ENCODE data around the gene PHLDB2. TPM values are rescaled to one million over a fixed set of nuclear protein-coding genes. Genes with fewer than 3 reads are reported as not detected.
"Not testable (repeated sequence)": the region's sequence is repeated elsewhere in the genome, so short reads cannot be mapped to it uniquely, and the experiment has no call there.

PHLDB2 gene
- total RNA-seq, 1 donor from 2014 or later: 60.8 TPM

DNA sequence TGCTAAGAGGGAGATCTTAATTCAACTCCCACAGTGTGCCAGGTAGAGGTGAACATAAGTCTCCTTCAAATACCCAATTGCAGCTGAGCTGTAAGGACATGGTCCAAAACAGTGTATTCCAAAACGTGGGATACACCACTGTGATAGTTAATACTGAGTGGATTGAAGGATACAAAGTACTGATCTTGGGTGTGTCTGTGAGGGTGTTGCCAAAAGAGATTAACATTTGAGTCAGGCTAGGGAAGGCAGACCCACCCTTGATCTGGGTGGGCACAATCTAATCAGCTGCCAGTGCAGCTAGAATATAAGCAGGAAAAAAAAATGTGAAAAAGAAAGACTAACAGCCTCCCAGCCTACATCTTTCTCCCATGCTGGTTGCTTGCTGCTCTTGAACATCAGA lies 45.1 kb upstream of the PHLDB2 start:
- TF ChIP-seq, protein P1, sequence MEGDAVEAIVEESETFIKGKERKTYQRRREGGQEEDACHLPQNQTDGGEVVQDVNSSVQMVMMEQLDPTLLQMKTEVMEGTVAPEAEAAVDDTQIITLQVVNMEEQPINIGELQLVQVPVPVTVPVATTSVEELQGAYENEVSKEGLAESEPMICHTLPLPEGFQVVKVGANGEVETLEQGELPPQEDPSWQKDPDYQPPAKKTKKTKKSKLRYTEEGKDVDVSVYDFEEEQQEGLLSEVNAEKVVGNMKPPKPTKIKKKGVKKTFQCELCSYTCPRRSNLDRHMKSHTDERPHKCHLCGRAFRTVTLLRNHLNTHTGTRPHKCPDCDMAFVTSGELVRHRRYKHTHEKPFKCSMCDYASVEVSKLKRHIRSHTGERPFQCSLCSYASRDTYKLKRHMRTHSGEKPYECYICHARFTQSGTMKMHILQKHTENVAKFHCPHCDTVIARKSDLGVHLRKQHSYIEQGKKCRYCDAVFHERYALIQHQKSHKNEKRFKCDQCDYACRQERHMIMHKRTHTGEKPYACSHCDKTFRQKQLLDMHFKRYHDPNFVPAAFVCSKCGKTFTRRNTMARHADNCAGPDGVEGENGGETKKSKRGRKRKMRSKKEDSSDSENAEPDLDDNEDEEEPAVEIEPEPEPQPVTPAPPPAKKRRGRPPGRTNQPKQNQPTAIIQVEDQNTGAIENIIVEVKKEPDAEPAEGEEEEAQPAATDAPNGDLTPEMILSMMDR (IDR thresholded peaks at IDR 0.05): no peak
- H3K4me3 ChIP-seq: no peak overlapping the region
- no peak for DNase-seq
- H3K4me1 ChIP-seq: no peaks in the 10 kb centered on the region
- ATAC-seq: no peak
- H3K27me3 ChIP-seq: no peaks in the 10 kb centered on the region
- H3K27ac ChIP-seq: no peak overlapping the region
- H3K9me3 ChIP-seq: no peaks in the 10 kb centered on the region
- intact Hi-C loops (cut with DNase I): no loop called here
- H3K36me3 ChIP-seq: no peaks in the 10 kb centered on the region

DNA sequence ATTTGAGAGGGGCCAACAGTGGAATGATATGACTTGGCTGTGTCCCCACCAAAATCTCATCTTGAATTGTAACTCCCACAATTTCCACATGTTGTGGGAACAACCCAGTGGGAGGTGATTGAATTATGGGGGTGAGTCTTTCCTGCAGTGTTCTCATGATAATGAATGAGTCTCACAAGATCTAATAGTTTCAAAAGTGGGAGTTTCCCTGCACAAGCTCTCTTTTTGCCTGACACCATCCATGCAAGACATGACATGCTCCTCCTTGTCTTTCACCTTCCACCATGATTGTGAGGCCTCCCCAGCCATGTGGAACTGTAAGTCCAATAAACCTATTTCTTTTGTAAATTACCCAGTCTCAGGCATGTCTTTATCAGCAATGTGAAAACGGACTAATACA lies 42.3 kb upstream of the PHLDB2 start:
- DNase-seq; ATAC-seq; H3K27me3 ChIP-seq; intact Hi-C loops (cut with DNase I); H3K27ac ChIP-seq; H3K4me3 ChIP-seq; H3K36me3 ChIP-seq; H3K4me1 ChIP-seq; H3K9me3 ChIP-seq: not testable (repeated sequence)

DNA sequence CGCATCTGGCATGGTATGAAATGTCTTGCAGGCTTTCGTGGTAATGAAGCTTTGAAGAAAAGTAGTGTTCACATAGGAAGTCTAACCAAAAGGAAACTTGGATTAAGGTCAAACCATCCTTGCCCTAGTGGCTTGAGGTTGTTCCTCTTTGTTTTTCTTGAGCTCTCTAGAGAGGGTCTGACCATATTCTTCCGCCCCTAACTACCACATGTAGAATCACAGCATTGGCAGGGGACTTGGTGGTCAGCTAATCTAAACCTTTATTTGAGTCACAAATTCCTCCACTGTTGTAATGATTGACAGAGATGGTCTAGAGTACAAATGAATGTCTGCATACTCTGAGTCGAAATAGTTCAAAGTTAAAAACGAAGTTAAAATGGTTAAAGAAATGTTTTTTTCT lies 39.1 kb upstream of the PHLDB2 start:
- Histone ChIP-seq H3K27me3 (no peaks in the 10 kb centered on the region), H3K36me3 (no peaks in the 10 kb centered on the region), H3K4me1 (no peaks in the 10 kb centered on the region), H3K9me3 (no peaks in the 10 kb centered on the region), H3K4me3 (no peak overlapping the region), H3K27ac (no peak overlapping the region)
- DNase-seq: no peak
- intact Hi-C loops (cut with DNase I): no loop called here
- TF ChIP-seq, protein P1 (IDR thresholded peaks at IDR 0.05): no peak
- no peak for ATAC-seq

DNA sequence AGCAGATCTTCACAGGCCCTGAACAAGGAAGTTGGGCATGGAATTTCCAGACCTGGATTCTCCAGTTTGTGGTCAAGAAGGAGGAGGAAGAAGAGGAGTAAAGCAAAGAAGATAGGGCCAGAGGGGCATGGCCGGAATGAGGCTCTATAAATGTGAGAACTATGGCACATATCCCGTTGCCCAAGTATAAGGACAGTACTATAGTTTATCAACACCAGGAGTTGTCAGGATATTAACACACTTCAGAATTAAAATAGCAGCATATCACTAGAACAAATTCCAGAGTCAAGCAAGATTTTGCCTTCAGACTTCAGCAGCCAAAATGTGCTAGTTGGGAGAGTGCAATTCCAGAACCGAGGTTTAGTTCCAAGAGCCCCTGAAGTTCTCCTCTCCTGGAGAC lies 38.4 kb upstream of the PHLDB2 start:
- intact Hi-C loops (cut with DNase I): no loop called here
- no peaks in the 10 kb centered on the region for H3K36me3 ChIP-seq
- no peaks in the 10 kb centered on the region for H3K4me1 ChIP-seq
- H3K4me3 ChIP-seq: no peak overlapping the region
- TF ChIP-seq, protein P1 (IDR thresholded peaks at IDR 0.05): no peak
- DNase-seq: no peak
- no peak for ATAC-seq
- H3K9me3 ChIP-seq: no peaks in the 10 kb centered on the region
- H3K27ac ChIP-seq: no peak overlapping the region
- no peaks in the 10 kb centered on the region for H3K27me3 ChIP-seq

DNA sequence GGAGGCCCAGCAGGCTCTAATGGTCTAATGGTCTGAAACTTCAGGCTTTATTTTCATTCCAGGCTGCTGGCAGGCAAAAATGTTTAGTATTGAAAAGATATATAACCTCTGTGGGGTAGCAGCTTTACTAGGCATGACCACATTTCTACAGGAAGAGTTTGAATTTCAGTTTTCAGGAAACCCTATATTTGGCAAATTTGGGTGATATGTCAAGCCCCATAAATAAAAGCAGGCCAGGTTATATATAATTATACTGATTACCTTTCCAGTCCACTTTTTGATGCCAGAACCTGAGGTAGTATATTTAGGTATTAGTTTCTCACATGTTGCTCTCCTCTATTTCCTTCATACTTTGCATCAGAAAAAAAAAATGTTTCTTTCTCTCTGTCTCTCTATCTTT lies 37.2 kb upstream of the PHLDB2 start:
- TF ChIP-seq, protein P1 (IDR thresholded peaks at IDR 0.05): no peak
- no peak overlapping the region for H3K27ac ChIP-seq
- H3K9me3 ChIP-seq: no peaks in the 10 kb centered on the region
- intact Hi-C loops (cut with DNase I): no loop called here
- no peaks in the 10 kb centered on the region for H3K27me3 ChIP-seq
- H3K4me1 ChIP-seq: no peaks in the 10 kb centered on the region
- DNase-seq: no peak
- H3K36me3 ChIP-seq: no peaks in the 10 kb centered on the region
- ATAC-seq: no peak
- H3K4me3 ChIP-seq: no peak overlapping the region

DNA sequence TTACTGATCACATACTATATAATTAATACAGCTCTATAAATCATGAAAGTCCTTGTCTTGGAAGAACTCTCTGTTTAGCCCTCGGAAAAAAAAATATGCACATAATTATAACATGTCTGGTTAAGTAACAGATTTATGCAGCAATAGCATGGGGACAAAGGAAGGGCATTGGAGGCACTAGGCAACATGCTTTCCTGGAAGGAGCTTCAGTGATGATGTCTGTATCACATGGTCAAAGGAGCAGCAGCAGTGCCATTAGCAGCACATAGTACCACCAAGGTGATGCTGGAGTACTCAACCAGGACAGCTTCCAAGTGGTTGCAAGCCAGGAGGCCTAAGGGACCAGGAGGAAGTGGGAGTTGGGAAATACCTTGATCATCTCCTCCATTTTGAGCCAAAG lies 36.3 kb upstream of the PHLDB2 start:
- H3K36me3 ChIP-seq: no peaks in the 10 kb centered on the region
- intact Hi-C loops (cut with DNase I): no loop called here
- no peak overlapping the region for H3K4me3 ChIP-seq
- DNase-seq (no peak), ATAC-seq (no peak)
- TF ChIP-seq, protein P1 (IDR thresholded peaks at IDR 0.05): no peak
- no peaks in the 10 kb centered on the region for H3K4me1 ChIP-seq
- H3K9me3 ChIP-seq: no peaks in the 10 kb centered on the region
- no peak overlapping the region for H3K27ac ChIP-seq
- H3K27me3 ChIP-seq: no peaks in the 10 kb centered on the region

Data from upper lobe of right lung (tissue), 1 donor.